ENCODE data around the gene TMEM219.

TMEM219 gene

GRCh38 chr16:29993191-29993902, 31.5 kb downstream of the TMEM219 start:
- Mint-ChIP-seq H3K4me3 (peak overlapping the region; percentile 99), H3K9me3 (no peaks in the 10 kb centered on the region), H3K36me3 (ENCODE audit: low read depth) (peaks cover 29% of the 10 kb centered on the region), H3K27ac (no peak overlapping the region), H3K27me3 (ENCODE audit: low read depth) (no peaks in the 10 kb centered on the region), H3K4me1 (ENCODE audit: low read depth) (peaks cover 21% of the 10 kb centered on the region)

GRCh38 chr16:29993903-29994599, 32.2 kb downstream of the TMEM219 start:
- H3K27me3 Mint-ChIP-seq (ENCODE audit: low read depth), result no peaks in the 10 kb centered on the region
- no peaks in the 10 kb centered on the region for H3K9me3 Mint-ChIP-seq
- H3K4me3 Mint-ChIP-seq, result peak overlapping the region; percentile 99
- H3K4me1 Mint-ChIP-seq (ENCODE audit: low read depth), result peaks cover 23% of the 10 kb centered on the region
- H3K27ac Mint-ChIP-seq, result peak overlapping the region; percentile 98
- peaks cover 28% of the 10 kb centered on the region for H3K36me3 Mint-ChIP-seq (ENCODE audit: low read depth)

GRCh38 chr16:29994600-29995323, 32.9 kb downstream of the TMEM219 start:
- Mint-ChIP-seq H3K27ac (peak overlapping the region; percentile 98), H3K36me3 (ENCODE audit: low read depth) (peaks cover 30% of the 10 kb centered on the region), H3K4me3 (peak overlapping the region; percentile 99), H3K4me1 (ENCODE audit: low read depth) (peaks cover 28% of the 10 kb centered on the region), H3K27me3 (ENCODE audit: low read depth) (no peaks in the 10 kb centered on the region), H3K9me3 (no peaks in the 10 kb centered on the region)

GRCh38 chr16:29995324-29995910, 33.5 kb downstream of the TMEM219 start, which contains the start of gene HIRIP3:
Gene HIRIP3 (minus strand): TSS chr16:29995617. CDS start chr16:29995605, 12 bp downstream.
- H3K4me1 Mint-ChIP-seq (ENCODE audit: low read depth), result peaks cover 29% of the 10 kb centered on the region
- H3K9me3 Mint-ChIP-seq, result no peaks in the 10 kb centered on the region
- no peaks in the 10 kb centered on the region for H3K27me3 Mint-ChIP-seq (ENCODE audit: low read depth)
- peak within 1 kb of the TSS; percentile 98 for H3K27ac Mint-ChIP-seq
- peaks cover 30% of the 10 kb centered on the region for H3K36me3 Mint-ChIP-seq (ENCODE audit: low read depth)
- peak within 1 kb of the TSS; percentile 99 for H3K4me3 Mint-ChIP-seq

- H3K4me1 Mint-ChIP-seq (ENCODE audit: low read depth), result peaks cover 29% of the 10 kb centered on the region
Observed at GRCh38 chr16:29995911-29996765, 34.3 kb downstream of the TMEM219 start, which contains the start of gene INO80E. Gene INO80E (plus strand): TSS chr16:29996241. CDS start chr16:29996311, 70 bp downstream.

GRCh38 chr16:29996766-29997250, 34.9 kb downstream of the TMEM219 start:
- H3K4me1 Mint-ChIP-seq (ENCODE audit: low read depth), result peaks cover 29% of the 10 kb centered on the region
- no peaks in the 10 kb centered on the region for H3K27me3 Mint-ChIP-seq (ENCODE audit: low read depth)
- peaks cover 26% of the 10 kb centered on the region for H3K36me3 Mint-ChIP-seq (ENCODE audit: low read depth)

More at GRCh38 chr16:29995911-29996765, 34.3 kb downstream of the TMEM219 start, which contains the start of gene INO80E:
- Mint-ChIP-seq H3K36me3 (ENCODE audit: low read depth) (peaks cover 30% of the 10 kb centered on the region), H3K27me3 (ENCODE audit: low read depth) (no peaks in the 10 kb centered on the region), H3K9me3 (no peaks in the 10 kb centered on the region), H3K4me3 (peak within 1 kb of the TSS; percentile 99), H3K27ac (peak within 1 kb of the TSS; percentile 98)

GRCh38 chr16:29999605-30000004, 37.7 kb downstream of the TMEM219 start:
- no peaks in the 10 kb centered on the region for H3K27me3 Mint-ChIP-seq (ENCODE audit: low read depth)
- peaks cover 26% of the 10 kb centered on the region for H3K36me3 Mint-ChIP-seq (ENCODE audit: low read depth)
- no peaks in the 10 kb centered on the region for H3K9me3 Mint-ChIP-seq
- H3K4me1 Mint-ChIP-seq (ENCODE audit: low read depth), result peaks cover 20% of the 10 kb centered on the region
- no peak overlapping the region for H3K4me3 Mint-ChIP-seq
- no peak overlapping the region for H3K27ac Mint-ChIP-seq

More at GRCh38 chr16:29996766-29997250, 34.9 kb downstream of the TMEM219 start:
- Mint-ChIP-seq H3K9me3 (no peaks in the 10 kb centered on the region), H3K4me3 (peak overlapping the region; percentile 99), H3K27ac (peak overlapping the region; percentile 98)

GRCh38 chr16:30000735-30001631, 39.1 kb downstream of the TMEM219 start:
- H3K36me3 Mint-ChIP-seq (ENCODE audit: low read depth), result peaks cover 26% of the 10 kb centered on the region
- H3K27ac Mint-ChIP-seq, result no peak overlapping the region
- no peak overlapping the region for H3K4me3 Mint-ChIP-seq
- H3K27me3 Mint-ChIP-seq (ENCODE audit: low read depth), result no peaks in the 10 kb centered on the region
- no peaks in the 10 kb centered on the region for H3K9me3 Mint-ChIP-seq
- peaks cover 16% of the 10 kb centered on the region for H3K4me1 Mint-ChIP-seq (ENCODE audit: low read depth)

GRCh38 chr16:30002614-30003346, 40.9 kb downstream of the TMEM219 start:
- peak overlapping the region; percentile 13 for H3K27ac Mint-ChIP-seq
- peaks cover 11% of the 10 kb centered on the region for H3K4me1 Mint-ChIP-seq (ENCODE audit: low read depth)
- peaks cover 19% of the 10 kb centered on the region for H3K36me3 Mint-ChIP-seq (ENCODE audit: low read depth)
- H3K27me3 Mint-ChIP-seq (ENCODE audit: low read depth), result no peaks in the 10 kb centered on the region
- H3K9me3 Mint-ChIP-seq, result no peaks in the 10 kb centered on the region
- H3K4me3 Mint-ChIP-seq, result no peak overlapping the region

GRCh38 chr16:30003670-30004423, 42.0 kb downstream of the TMEM219 start:
- Mint-ChIP-seq H3K4me3 (no peak overlapping the region), H3K36me3 (ENCODE audit: low read depth) (peaks cover 19% of the 10 kb centered on the region), H3K27me3 (ENCODE audit: low read depth) (peaks cover 3% of the 10 kb centered on the region), H3K27ac (no peak overlapping the region), H3K9me3 (no peaks in the 10 kb centered on the region), H3K4me1 (ENCODE audit: low read depth) (peaks cover 6% of the 10 kb centered on the region)

- Mint-ChIP-seq H3K4me3 (no peak overlapping the region), H3K36me3 (ENCODE audit: low read depth) (peaks cover 13% of the 10 kb centered on the region), H3K27ac (no peak overlapping the region), H3K27me3 (ENCODE audit: low read depth) (peaks cover 8% of the 10 kb centered on the region), H3K4me1 (ENCODE audit: low read depth) (peaks cover 4% of the 10 kb centered on the region), H3K9me3 (no peaks in the 10 kb centered on the region)
Observed at GRCh38 chr16:30004424-30004776, 42.5 kb downstream of the TMEM219 start.
